HG03064 (cell line): Measurements from ENCODE around the gene RAP2B.

Experiments
- ATAC-seq: cut with Tn5 transposase; IDR thresholded peaks from one replicate; pipeline ENCODE4 v1.9.1; 2021; ENCODE audit warnings: low read depth; ENCODE audit not compliant: unreplicated experiment

Gene RAP2B

GRCh38 chr3:153159771-153160397, 2.1 kb upstream of the RAP2B start:
- no peak for ATAC-seq

GRCh38 chr3:153160451-153161137, 1.4 kb upstream of the RAP2B start:
- ATAC-seq = peak; percentile 29

GRCh38 chr3:153161138-153161713, 800 bp upstream of the RAP2B start:
- ATAC-seq = peak; percentile 73

- ATAC-seq = peak; percentile 4
Measured at GRCh38 chr3:153162513-153163392, 727 bp downstream of the RAP2B start.

- ATAC-seq = no peak
Measured at GRCh38 chr3:153163393-153163724, 1.3 kb downstream of the RAP2B start.

- ATAC-seq = no peak
Measured at GRCh38 chr3:153163756-153164550, 1.9 kb downstream of the RAP2B start.

GRCh38 chr3:153165261-153165681, 3.2 kb downstream of the RAP2B start:
- ATAC-seq = no peak

GRCh38 chr3:153166206-153166605, 4.2 kb downstream of the RAP2B start:
- no peak for ATAC-seq

GRCh38 chr3:153166796-153167195, 4.8 kb downstream of the RAP2B start:
- no peak for ATAC-seq

GRCh38 chr3:153169793-153170383, 7.9 kb downstream of the RAP2B start:
- no peak for ATAC-seq

GRCh38 chr3:153171256-153171655, 9.2 kb downstream of the RAP2B start:
- ATAC-seq = no peak

GRCh38 chr3:153171918-153172317, 9.9 kb downstream of the RAP2B start:
- ATAC-seq = no peak

- ATAC-seq = no peak
Measured at GRCh38 chr3:153172796-153173757, 11.1 kb downstream of the RAP2B start.

- ATAC-seq = no peak
Measured at GRCh38 chr3:153173758-153174516, 11.9 kb downstream of the RAP2B start.

GRCh38 chr3:153176197-153176596, 14.2 kb downstream of the RAP2B start:
- no peak for ATAC-seq

- no peak for ATAC-seq
Measured at GRCh38 chr3:153180860-153181372, 18.9 kb downstream of the RAP2B start.

GRCh38 chr3:153182501-153183293, 20.7 kb downstream of the RAP2B start:
- no peak for ATAC-seq
